HG02571 (cell line): ENCODE data around the gene SH3PXD2B.

Experiments
- ATAC-seq: cut with Tn5 transposase; IDR thresholded peaks from one replicate; pipeline ENCODE4 v1.9.1; 2021; ENCODE audit warnings: mild to moderate bottlenecking, moderate library complexity; ENCODE audit not compliant: unreplicated experiment

The SH3PXD2B gene

DNA sequence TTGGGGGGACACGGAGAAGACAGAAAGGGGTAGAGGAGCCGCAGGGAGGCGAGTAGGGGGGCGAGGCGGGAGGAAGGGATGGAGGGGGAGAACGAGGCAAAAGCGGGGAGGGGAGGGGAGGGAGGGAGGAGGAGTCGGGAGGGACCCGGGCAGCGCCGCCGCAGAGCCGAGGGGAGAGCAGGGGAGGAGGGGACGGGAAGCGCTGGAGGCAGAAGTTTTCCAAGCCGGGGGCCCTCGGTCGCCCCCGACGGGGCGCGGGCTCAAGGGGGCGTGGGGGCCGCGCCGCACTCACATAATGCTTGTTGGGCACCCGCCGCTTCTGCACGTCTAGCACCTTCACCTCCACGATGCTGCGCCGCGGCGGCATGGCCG lies 353 bp downstream of the SH3PXD2B start:
- ATAC-seq: no peak

DNA sequence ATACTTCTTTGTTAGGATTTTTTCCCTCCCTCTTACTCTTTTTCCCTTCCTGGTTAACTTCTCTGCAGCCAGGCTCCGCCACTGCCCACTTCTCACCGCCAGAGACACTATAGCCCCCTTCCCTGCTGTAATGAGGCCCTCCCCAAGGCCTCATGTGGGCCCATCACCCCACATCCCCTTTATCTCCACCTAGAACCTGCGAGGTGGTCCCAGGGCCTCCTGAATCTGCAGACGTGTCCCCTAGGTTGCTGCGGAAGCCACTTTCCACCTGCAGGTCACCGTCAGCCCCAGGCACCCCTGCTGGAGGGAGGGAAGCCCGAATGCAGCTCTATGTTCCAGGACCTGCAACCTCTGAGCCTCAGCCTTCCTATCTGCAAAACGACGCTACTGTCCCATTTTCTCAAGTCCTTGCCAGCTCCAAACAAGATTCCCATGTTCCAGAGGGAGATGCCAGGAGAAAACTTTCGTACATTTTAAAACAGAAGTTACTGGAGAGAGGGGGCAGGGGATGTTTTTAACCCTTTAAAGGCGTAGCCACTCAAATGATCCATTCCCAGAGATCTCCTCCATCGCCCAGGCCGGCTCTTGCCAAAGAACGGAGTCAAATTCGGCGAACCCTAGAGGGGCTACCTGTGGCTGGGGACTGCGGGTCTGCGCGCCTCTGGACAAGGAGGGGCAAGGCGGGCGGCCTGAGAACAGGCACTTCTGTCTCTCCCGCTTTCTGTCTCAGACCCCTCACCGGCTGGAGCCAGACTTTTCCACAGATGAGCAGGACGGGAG lies 929 bp downstream of the SH3PXD2B start:
- ATAC-seq: no peak

DNA sequence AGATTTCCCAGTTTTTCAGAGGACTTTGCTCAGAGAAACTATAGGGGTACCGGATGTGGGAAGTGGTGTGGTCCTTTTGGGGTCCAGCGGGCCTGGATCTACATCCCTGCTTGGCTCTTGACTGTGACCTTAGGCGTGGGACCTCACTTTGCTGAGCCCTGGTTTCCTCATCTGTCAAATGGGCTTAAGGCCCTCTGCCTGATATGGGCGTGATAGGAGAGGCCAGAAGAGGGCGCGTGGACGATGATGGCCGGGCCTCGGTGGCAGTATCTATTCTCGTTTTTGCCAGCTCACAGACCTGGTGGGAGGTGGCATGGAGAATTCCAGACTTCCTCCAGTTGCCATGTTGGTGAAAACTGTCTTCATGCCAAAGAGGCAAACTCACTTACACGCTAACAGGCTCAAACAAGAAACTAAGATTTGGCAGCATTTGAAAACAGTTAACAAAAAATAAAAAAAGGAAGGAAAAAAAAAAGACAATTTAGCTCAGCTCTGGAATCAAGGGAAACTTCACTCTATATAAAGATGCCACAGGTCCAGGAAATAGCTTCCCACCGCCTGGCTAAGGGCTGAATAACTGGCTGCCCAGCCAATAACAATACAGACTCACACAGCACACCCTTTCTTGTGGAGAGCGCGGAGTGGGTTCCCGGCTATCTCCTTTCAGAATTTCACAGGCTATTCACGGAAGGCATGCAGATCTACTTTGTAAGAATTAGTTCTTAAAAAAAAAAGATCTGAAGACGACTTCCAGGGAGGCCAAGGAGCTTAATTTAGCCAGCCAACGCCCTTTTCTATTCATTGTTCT lies 1.7 kb downstream of the SH3PXD2B start:
- no peak for ATAC-seq

DNA sequence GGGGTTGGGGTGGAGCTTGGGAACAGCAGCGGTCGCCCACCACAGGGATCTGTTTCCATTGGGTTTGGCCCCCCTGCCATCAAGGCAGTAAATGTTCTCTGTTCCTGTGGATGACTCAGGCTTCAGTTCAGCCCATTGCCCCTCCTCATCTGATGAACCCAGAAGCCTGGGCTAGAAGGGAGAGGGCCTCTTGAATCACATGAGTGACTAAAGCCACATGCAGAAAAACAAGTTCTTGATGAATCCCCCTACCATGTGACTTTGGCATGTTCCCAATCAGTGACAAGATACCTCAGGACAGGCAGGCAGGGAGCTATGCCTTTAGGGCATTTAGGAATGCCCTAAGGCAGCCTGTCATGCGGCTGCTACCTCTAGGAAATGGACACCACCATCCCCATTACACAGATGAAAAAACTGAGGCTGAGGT lies 2.5 kb downstream of the SH3PXD2B start:
- no peak for ATAC-seq

DNA sequence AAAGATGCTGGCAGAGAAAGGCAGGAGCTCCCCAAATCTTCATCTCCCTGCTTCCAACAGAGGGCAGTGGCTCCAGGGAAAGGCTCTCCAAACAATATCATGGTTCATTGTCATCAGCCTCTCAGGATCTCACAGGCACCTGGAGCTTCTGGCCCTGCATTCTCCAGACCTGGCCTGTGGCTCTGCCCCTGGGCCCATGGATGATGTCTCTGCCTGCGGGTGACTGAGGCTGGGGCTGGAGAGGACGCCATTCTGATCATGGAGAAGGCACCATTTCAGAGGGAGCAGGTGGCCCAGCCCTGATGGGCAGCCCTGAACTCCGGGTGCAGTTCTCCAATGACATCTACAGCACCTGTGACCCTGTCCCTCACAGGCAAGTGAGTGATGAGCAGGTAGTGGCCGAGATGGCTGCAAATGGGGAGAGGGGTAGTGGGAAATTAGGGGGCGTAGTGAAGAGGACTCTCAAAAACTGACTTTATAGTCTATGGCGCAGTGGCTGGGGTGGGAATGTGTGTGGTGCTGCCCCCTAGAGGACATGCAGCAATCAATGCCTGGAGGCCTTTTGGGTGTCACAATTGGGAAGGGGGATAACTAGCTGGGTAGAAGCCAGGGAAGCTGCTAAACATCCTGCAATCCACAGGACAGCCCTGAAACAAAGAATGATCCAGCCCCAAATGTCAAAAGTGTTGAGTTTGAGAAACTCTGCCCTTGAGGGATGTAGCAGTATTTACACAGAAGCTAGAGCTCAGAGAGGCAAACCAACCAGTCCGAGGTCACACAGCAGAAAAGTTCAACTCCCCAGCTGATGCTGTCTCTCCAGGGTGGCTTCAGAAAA lies 3.2 kb downstream of the SH3PXD2B start:
- ATAC-seq: no peak

DNA sequence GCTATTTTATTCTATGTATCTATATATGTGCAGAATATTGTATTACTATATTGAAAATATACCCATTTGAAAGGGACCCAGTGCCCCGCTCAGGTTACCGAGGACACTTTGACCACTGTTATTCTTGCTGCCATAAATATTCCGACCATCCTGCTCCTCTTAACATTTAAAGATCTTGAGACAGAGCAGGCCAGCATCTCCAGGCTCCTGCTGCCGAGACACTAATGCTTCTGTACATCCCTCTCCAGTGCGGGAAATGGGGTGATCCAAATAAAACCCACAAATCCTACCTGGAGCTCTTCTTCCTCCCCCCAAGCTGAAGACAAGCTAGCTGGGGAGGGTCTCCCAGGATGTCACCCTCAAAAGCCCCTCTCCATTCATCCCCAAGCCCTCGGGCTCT lies 3.9 kb downstream of the SH3PXD2B start:
- ATAC-seq: no peak

DNA sequence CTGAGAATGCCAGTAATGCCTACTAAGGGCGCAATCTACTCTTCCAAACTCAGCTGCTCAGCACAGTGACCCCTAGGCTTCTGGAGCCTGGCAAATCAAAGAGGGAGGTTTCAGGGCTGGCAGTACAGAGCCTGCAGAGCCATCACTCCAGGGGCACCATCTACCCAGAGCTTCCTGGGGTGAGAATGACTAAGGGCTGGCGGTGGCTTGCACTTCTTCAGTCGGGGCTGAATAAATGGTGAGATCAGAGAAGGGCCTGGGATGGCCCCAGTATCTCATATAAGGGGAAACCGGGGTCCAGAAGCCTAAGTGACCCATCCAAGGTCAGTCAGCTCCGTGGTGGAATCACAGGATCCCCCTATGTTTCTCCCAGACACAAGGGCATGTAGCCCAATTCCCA lies 5.3 kb downstream of the SH3PXD2B start:
- no peak for ATAC-seq

DNA sequence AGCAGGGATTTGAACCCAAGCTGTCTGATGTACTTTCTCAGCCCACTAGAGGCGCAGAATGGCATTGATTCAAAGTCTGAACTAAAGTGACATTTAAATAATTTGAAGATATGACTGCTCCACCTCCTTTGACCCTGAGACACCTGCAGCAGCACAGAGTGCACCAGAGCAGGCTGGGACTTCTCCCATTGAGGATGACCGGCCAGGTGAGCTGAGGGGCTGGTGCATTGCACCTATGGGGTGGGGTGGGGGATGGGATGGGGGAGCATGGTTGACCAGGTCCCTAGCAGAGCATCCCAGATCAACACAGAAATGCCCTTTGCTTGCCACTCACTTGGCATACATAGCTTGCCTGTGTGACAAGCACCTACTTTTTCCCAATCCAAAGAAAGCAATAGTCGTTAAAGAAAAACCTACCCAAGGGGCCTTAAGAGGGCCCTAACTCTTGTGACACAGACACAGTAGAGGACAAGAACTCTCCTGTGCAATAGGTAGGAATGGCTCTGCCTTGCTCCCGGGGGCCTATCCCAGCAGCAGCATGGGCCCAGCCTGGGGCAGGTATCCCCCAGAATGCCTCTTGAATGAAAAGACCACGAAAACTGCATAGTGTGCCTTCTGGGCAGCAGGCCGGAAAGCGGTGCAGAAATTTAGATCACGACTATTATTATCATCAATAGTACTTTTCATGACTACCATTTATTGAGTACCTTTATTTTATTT lies 6.5 kb downstream of the SH3PXD2B start:
- no peak for ATAC-seq

DNA sequence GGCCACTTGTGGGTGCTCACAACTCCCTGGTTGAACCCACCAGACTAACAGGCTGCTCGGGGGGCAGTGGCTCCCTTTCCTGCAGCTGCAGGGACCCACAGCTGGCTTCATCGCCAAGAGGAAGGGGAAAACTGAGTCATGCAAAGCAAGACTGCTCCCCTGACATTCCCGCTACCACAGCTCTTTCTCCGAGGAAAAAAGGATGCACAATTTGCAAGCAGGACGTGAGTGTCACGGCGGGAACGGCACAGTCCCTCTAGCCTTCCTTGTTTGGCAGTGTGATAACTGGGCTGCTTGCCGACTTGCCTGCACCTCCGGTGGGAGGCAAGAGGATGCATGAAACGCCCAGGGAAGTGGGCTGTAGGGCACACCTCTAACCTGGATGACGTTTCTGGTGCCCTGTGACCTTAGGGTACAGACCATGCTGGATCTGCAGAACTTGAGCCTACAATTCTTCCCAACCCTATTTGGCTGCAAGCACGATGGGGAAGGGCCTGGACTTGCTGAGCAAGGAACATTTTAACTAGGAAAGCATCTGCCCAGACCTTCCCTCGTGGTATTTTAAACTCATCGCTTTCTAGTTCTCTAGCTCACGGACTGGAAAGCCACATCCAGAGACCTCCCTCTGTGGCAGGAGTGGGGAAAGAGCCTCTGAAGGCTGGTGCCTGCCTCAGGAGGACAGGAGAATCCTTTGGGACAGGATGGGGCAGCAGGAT lies 7.8 kb downstream of the SH3PXD2B start:
- no peak for ATAC-seq

DNA sequence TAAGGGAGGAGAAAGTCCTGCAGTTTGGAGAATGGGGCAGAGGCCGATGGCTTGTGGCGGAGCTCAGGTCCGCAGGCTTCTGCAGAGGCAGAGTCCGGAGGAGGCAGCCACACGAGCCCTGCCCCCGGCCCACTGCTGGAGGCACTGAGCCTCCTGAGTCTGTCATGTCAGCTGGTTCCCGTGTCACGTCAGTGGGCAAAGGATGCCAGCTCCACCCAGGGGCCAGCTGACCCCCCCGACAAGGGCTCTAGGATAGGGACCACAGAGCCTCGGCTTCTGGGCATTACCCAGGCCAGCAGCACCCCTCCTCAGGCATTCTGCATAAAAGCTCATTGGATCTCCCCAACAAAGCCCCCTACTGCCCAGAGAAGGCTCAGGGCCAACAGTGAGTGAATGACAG lies 8.5 kb downstream of the SH3PXD2B start:
- no peak for ATAC-seq

DNA sequence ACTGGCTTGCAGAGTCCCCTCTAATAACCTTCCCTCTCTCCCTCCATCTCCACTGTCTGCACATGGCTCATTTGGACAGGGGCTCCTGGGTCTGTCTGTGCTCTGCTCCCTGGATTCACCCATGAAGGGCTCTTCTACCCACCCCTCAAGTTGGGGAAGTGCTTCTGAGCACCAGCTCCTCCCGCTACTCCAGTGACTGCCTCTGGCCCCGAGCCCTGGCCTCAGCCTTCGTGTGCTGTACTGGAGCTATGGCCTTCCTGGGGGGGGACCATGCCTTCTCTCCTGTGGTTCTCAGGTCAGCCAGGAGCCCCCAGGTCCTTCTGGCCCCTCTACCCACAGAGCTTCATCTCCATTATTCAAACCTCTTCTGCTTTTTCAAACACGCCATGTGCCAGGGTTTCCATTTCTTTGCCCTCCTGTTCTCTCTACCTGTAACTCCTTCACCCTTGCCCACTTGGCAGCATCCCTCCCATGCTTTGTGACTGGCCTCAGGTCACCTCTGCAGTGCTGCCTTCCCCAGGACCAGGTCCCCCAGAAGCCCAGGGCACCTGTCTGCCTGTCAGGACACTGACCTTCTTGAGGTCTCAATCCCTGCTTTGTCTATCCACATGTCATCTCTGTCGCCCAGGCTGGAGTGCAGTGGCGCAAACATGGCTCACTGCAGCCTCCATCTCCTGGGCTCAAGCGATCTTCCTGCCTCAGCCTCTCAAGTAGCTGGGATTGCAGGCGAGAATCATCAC lies 9.5 kb downstream of the SH3PXD2B start:
- no peak for ATAC-seq

DNA sequence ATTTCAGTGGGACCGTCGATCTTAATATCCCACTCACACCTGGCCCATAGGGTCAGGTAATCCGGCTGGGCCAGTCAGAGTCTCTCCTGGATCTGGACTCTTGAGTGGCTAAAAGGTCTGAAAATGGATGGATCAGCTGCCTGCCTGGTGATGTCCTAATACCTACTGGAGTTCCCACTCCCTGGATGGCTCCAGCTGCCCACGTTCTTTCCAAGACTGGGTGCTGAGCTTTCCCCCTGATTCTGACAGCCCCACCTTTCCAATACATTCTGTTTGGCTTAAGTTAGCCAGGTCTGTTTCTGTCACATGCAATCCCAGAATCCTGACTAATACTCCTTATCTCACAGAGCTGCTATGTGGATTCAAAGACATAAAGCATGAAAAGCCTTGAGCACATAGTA lies 10.2 kb downstream of the SH3PXD2B start:
- ATAC-seq: no peak

DNA sequence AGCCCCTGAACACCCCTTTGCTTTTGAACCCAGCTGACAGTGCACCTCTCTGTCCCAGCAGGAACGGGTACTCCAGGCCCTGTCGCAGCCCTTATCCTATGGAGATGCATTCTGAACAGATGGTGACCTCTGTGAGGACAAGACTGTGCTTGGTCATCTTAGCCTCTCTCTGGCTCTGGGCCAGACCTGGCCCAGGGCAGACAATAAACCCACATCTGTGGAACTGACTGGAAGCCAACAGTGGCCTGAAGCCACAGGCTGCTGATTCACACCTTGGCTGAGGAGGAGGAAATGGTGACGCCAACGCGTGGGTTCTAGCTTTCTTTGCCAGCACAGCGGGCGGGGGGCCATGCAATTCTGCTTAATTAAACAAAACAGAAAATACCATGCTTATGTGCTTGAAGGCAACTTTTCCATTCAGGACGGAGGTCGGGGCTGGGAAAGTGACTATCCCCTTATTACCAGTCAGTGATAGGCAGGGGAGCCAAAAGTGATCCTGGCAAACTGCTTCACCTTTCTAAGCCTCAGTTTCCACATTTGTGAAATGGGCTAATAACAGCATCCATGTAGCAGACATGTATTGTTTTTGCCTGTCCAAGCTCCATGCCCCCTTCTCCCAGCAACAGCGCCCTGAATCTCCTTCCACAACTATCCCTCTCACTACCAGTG lies 10.8 kb downstream of the SH3PXD2B start:
- no peak for ATAC-seq

DNA sequence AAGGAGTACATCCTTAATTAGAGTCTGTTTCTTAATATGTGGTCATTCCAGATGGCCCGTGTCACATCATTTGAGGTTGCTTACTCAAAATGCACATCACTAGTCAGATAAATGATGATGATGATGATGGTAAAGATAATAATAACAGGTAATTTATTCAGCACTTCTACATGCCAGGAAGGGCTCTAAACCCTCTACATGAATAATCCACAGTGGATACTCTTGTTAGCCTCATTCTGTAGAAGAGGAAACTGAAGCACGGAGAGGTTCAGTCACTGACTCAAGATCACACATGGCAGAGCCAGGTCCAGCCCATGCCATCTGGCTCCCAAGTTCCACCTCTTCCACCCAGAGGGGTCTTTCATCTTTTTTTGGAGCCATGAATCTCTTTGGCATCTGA lies 11.7 kb downstream of the SH3PXD2B start:
- no peak for ATAC-seq

DNA sequence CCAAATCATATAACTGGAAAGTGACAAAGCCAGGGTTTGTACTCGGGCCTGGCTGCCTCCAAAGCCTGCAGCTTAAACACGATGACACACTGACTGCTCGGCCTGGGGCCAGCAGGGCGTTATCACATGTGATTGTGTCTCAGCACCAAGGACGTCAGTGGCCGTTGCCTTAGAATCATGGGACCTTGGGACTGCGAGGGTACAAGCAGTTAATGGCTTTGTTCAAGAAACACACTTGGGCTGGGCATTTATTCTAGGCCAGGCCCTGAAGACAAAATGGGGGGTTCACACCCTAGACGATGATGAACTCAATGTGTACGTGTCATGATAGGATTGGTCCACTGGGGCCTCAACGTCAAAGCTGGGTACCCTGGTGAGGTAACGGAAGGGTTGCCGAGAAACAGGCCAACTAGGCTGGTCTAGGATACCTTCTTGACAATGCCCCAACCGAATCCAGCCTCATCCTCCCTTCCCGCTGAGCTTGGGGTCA lies 13.0 kb downstream of the SH3PXD2B start:
- no peak for ATAC-seq

DNA sequence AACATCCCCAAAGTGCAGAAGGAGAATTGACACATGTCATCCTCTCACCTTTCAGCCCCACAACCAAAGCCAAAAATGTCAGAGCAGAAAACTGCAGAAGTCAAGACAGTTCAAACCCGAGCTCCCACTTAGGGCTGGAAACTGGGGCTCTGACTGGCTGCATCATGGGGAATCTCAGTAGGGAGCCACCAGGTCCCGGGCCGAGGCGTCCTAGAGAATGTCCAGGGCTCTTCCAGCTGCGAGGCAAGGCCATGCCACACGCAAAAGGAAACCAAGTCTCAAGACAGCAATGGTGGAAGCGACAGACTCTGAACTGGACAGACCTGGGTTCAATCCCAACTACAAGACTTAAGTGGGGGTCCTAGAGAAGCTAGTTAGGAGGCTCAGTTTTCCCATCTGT lies 13.8 kb downstream of the SH3PXD2B start:
- ATAC-seq: no peak

DNA sequence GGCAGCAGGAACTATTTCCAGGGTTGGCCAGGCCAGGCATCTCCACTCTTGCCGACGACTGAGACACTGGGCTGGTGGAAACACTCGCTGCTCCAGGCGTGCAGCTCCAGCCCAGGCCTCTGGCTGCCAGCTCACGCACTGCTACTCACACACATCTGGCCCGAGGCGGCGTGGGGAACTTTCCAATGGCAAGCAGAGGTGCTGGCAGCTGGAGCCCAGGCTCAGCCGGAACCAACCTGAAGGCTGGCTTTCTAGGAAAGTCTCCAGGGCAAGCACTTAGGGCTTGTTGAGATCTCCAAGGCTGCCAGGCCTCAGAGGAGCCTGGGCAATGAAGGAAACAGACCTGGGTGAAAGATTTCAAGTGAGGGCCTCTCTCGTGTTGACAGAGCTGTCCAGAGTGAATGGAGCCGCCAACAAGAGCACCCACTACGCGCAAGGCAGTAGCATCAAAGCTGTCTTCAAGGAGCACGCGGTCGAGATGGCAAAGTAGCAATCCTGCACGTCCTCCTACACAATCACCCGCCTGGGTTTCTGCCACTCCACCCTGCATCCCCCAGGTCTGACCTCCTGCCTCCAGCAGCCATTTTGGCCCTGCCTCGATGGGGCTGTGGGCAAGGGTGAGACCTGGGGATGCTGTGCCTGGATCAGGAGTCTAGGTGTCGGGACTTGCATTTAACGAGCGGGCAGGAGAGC lies 14.4 kb downstream of the SH3PXD2B start:
- no peak for ATAC-seq

DNA sequence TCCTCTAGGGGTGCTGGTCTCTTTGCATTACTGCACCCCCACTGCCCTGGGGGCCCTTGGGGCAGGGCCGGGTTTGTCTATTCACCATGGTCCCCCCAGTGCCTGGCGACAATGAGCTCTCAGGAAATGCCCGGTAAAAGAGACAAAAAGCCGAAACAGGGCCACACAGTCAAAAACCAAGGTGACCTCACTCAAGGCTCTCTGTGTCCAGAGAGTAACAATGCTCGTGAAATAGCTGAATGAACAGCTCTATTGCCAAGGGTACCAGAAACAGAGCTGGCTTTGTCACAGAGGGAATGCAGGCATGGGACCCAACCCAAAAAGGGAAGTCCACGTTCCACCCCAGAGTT lies 16.0 kb downstream of the SH3PXD2B start:
- no peak for ATAC-seq
